Upper lobe of left lung (tissue), 6 donors: Measurements from ENCODE around the gene LAMB1. TPM values are rescaled to one million over a fixed set of nuclear protein-coding genes. Genes with fewer than 3 reads are reported as not detected.
"Not testable (repeated sequence)": the region's sequence is repeated elsewhere in the genome, so short reads cannot be mapped to it uniquely, and the experiment has no call there.

Experiments
- ATAC-seq, 2 donors: fragments of 200-7000 bp; cut with Tn5 transposase; one replicate each; pipeline ENCODE4 v1.9.1; 2022; ENCODE audit warnings: mild to moderate bottlenecking in 2 of 2, moderate library complexity in 2 of 2; ENCODE audit not compliant: low FRiP score in 2 of 2
- DNase-seq, 2 donors: peaks; one replicate each; pipeline ENCODE4 v3.0.0-alpha.2; 2019 to 2020
- H3K27ac ChIP-seq, 4 donors: fragments of 200-600 bp; sonication (generic); one replicate each; pipeline ENCODE4 v1.5.1; 2016 to 2019
- H3K27me3 ChIP-seq, 4 donors: fragments of 200-600 bp; sonication (generic); one replicate each; pipeline ENCODE4 v1.5.1; 2017 to 2019
- H3K36me3 ChIP-seq, 4 donors: fragments of 200-600 bp; sonication (generic); one replicate each; pipeline ENCODE4 v1.5.1; 2016 to 2019
- H3K4me1 ChIP-seq, 4 donors: fragments of 200-600 bp; sonication (generic); one replicate each; pipeline ENCODE4 v1.5.1; 2018 to 2019
- H3K4me3 ChIP-seq, 4 donors: fragments of 200-600 bp; sonication (generic); one replicate each; pipeline ENCODE4 v1.5.1; 2017 to 2019; ENCODE audit warnings: mild to moderate bottlenecking in 2 of 4, moderate library complexity in 1 of 4
- H3K9me3 ChIP-seq, 4 donors: fragments of 200-600 bp; sonication (generic); one replicate each; pipeline ENCODE4 v1.5.1; 2018 to 2019
- EP300 ChIP-seq, 4 donors: sonication (generic); formaldehyde crosslinking; IDR thresholded peaks; one replicate each; pipeline ENCODE4 v1.5.1; 2017; ENCODE audit warnings: antibody characterized with exemption in 4 of 4, control low read depth in 2 of 4
- POLR2A ChIP-seq, 4 donors: fragments of 450-650 bp; IDR thresholded peaks; one replicate each; pipeline ENCODE4 v1.5.1; 2016 to 2017; ENCODE audit warnings: antibody characterized with exemption in 4 of 4, mild to moderate bottlenecking in 2 of 4
- POLR2AphosphoS5 ChIP-seq, 2 donors: sonication (generic); formaldehyde crosslinking; IDR thresholded peaks; one replicate each; pipeline ENCODE4 v1.5.1; 2017; ENCODE audit warnings: antibody characterized with exemption in 2 of 2
- WGBS, 2 donors: methylation state at CpG; one replicate each; pipeline ENCODE4 v1.1.5; 2017 to 2018; 5-methylcytosine and 5-hydroxymethylcytosine counted together
- total RNA-seq, 6 donors: library from RNA; depleted of rRNA in 4 of 6; stranded (reverse); fragments of >200 nt in 4 of 6; gene quantifications; one replicate each; pipeline versions ENCODE4 v1.1.0 to v1.2.1, GENCODE V29; 2016 to 2021
- TF ChIP-seq, protein P1 (sequence below), 6 experiments: fragments of 450-650 bp in 4 of 6; fragments of 200-600 bp in 2 of 6; sonication (generic) in 2 of 6; IDR thresholded peaks; one replicate each; pipeline ENCODE4 v1.5.1; 2016 to 2019; ENCODE audit warnings: antibody characterized with exemption in 6 of 6
- donor health status: DM: no; HTN: no; CAD: no; lungs with moderate emphysema.
- donor health status: DM: no; HTN: yes; CAD: no; lungs with severe emphysema.

The LAMB1 gene
- total RNA-seq, 6 donors from 2014 or later: 100 to 443 (median 135) TPM

DNA sequence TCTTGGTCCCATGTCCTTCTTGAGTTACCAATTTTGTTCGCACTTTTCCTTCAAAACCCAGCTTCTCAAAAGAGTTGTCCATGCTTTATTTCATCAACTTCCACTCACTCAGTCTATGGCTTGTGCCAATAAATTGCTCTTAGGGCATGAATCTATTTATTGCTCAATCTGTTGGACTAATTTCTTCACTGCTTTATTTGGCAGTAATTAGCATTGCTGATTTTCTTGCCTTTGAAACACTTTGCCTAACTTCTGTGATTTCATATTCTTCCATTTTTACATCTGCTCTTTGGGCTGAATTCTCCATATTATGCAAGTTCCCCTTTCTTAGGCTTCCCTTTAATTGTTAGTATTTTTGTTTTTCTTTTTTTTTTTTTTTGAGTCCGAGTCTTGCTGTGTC, 95.2 kb downstream of the LAMB1 start:
- ATAC-seq: peak in 1 of 2 donors; percentile 38
- Histone ChIP-seq H3K4me1 (peaks cover 0 to 8% (median 6%) of the 10 kb centered on the region in 4 donors), H3K27ac (peak overlapping the region in 1 of 4 donors; percentile 67), H3K4me3 (no peak overlapping the region), H3K36me3 (peaks cover 24 to 91% (median 33%) of the 10 kb centered on the region in 4 donors), H3K9me3 (no peaks in the 10 kb centered on the region), H3K27me3 (no peaks in the 10 kb centered on the region)
- peak in 1 of 2 donors; percentile 41 for TF ChIP-seq POLR2AphosphoS5 (IDR thresholded peaks at IDR 0.05)
- TF ChIP-seq, protein P1, sequence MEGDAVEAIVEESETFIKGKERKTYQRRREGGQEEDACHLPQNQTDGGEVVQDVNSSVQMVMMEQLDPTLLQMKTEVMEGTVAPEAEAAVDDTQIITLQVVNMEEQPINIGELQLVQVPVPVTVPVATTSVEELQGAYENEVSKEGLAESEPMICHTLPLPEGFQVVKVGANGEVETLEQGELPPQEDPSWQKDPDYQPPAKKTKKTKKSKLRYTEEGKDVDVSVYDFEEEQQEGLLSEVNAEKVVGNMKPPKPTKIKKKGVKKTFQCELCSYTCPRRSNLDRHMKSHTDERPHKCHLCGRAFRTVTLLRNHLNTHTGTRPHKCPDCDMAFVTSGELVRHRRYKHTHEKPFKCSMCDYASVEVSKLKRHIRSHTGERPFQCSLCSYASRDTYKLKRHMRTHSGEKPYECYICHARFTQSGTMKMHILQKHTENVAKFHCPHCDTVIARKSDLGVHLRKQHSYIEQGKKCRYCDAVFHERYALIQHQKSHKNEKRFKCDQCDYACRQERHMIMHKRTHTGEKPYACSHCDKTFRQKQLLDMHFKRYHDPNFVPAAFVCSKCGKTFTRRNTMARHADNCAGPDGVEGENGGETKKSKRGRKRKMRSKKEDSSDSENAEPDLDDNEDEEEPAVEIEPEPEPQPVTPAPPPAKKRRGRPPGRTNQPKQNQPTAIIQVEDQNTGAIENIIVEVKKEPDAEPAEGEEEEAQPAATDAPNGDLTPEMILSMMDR (IDR thresholded peaks at IDR 0.05): no peak
- 59 to 74% methylated on average over 2 of the region's 2 CpGs for WGBS, 2 donors
- no peak for DNase-seq

DNA sequence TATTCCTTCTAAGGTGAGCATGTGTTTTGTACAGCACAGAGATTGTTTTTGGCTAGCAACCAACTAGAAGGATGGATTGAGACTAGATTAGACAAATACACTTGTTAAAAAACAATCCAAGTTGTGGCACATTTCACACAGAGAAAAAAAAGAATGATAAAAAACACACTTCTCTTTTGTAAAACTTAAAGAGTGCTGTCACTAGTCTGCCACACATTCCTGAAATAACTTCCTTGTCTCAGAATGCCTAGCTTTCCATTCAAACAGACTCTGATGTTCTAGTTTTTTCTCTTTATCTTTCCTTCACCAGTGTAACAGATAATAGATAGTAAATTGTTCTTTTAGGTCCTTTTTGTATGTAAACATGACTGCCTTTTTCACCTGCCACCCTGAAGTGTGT, 100.6 kb downstream of the LAMB1 start:
- ATAC-seq (no peak), DNase-seq (no peak)
- Histone ChIP-seq H3K4me1 (peaks cover 13 to 35% (median 15%) of the 10 kb centered on the region in 4 donors), H3K27ac (no peak overlapping the region), H3K9me3 (no peaks in the 10 kb centered on the region), H3K4me3 (no peak overlapping the region), H3K36me3 (peaks cover 21 to 51% (median 26%) of the 10 kb centered on the region in 4 donors), H3K27me3 (no peaks in the 10 kb centered on the region)
- TF ChIP-seq POLR2A (IDR thresholded peaks at IDR 0.05) (no peak), POLR2AphosphoS5 (IDR thresholded peaks at IDR 0.05) (no peak), EP300 (IDR thresholded peaks at IDR 0.05) (no peak)
- TF ChIP-seq, protein P1 (IDR thresholded peaks at IDR 0.05): no peak

DNA sequence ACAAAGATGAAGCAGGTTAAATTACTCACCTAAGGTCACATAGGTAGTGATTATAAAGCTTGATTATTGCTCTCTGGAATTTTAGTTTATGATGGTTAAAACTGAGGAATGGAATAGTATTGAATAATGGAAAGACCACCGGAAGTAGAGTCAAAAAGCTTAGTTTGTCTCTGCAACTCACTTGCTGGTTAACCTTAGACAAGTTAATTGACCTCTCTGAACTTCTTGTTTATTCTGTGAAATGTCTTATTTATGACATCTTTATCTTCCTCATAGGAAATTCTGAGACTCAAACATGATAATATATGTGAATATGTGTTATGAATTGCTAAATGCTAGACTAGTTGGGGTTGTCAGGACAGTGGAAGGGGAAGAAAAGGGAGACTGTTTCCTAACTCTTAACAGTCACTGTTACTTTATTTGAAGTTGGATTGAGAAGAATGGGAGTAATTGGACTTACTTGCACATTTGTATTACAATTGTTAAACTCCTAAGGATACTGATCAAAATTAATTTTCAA, 102.4 kb downstream of the LAMB1 start:
- no peaks in the 10 kb centered on the region for H3K9me3 ChIP-seq
- H3K36me3 ChIP-seq: peaks cover 6 to 39% (median 16%) of the 10 kb centered on the region in 4 donors
- peaks cover 7 to 30% (median 13%) of the 10 kb centered on the region in 4 donors for H3K4me1 ChIP-seq
- WGBS, 2 donors: 84 to 85% methylated on average over 1 of the region's 1 CpG
- no peak overlapping the region for H3K27ac ChIP-seq
- no peak overlapping the region for H3K4me3 ChIP-seq
- H3K27me3 ChIP-seq: no peaks in the 10 kb centered on the region
- DNase-seq (no peak), ATAC-seq (no peak)
- TF ChIP-seq, protein P1 (IDR thresholded peaks at IDR 0.05): no peak
- TF ChIP-seq POLR2AphosphoS5 (IDR thresholded peaks at IDR 0.05): no peak
- TF ChIP-seq POLR2A (IDR thresholded peaks at IDR 0.05): no peak
- TF ChIP-seq EP300 (IDR thresholded peaks at IDR 0.05): no peak

DNA sequence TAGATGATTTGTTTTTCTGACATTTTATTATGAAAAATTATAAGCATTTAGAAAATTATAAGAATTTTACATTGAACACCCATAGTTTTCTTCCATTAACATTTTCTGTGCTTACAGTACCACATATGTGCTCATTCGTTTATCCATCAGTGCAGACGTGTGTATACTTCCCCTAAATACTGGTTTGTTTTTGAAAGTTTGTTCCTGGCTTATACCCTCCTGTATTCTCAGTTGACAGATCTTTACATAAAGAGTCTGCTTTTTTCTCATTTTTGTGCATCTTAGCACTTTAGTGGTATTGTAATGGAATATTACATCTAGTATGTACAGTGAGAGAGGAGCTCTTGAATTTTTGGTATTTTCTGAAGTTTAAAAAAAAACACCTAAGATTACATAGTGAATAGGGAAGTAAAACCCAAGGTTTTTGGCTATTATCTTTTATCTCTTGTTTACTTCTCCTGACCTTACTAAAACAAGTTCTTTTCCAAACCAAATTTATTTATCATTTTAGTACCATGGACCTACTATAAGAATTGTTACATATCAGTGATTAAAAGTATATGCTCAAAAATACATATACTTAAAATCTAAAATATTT, 103.9 kb downstream of the LAMB1 start:
- WGBS, 2 donors: 61 to 69% methylated on average over 2 of the region's 2 CpGs
- TF ChIP-seq POLR2AphosphoS5 (IDR thresholded peaks at IDR 0.05): no peak
- TF ChIP-seq, protein P1 (IDR thresholded peaks at IDR 0.05): no peak
- no peak for TF ChIP-seq EP300 (IDR thresholded peaks at IDR 0.05)
- TF ChIP-seq POLR2A (IDR thresholded peaks at IDR 0.05): no peak
- no peaks in the 10 kb centered on the region for H3K27me3 ChIP-seq
- H3K4me1 ChIP-seq: peaks cover 10 to 36% (median 15%) of the 10 kb centered on the region in 4 donors
- DNase-seq (no peak), ATAC-seq (no peak)
- H3K4me3 ChIP-seq: no peak overlapping the region
- H3K36me3 ChIP-seq: peaks cover 6 to 36% (median 9%) of the 10 kb centered on the region in 4 donors
- no peaks in the 10 kb centered on the region for H3K9me3 ChIP-seq
- H3K27ac ChIP-seq: no peak overlapping the region

DNA sequence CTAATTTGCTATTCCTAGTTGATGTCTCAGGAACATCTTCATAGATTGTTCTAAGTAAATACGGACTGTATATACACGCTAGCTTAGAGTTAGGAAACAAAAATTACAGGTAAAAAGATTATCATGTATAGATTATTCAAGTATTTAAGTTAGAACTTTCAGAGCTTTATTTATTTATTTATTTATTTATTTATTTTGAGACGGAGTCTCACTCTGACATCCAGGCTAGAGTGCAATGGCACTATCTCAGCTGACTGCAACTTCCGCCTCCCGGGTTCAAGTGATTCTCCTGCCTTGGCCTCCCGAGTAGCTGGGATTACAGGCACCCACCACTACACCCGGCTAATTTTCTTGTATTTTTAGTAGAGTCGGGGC, 110.6 kb downstream of the LAMB1 start:
- not testable (repeated sequence) for DNase-seq, H3K9me3 ChIP-seq, H3K27me3 ChIP-seq, ATAC-seq
- WGBS, 2 donors: 81 to 92% methylated on average over 8 of the region's 8 CpGs
- H3K27ac ChIP-seq: peak overlapping the region; percentile 90 to 98 (median 94)
- peaks cover 25 to 34% (median 25%) of the 10 kb centered on the region in 4 donors for H3K4me1 ChIP-seq
- H3K4me3 ChIP-seq: peak overlapping the region in 2 of 4 donors; percentile 63 to 68
- peaks cover 0 to 26% (median 3%) of the 10 kb centered on the region in 4 donors for H3K36me3 ChIP-seq
